GM10266 (cell line): ENCODE results near the gene STK11IP.

Experiments used
- DNase-seq: peaks from one replicate; pipeline ENCODE4 v3.0.0; 2012; ENCODE audit errors: extremely low spot score
- CTCF ChIP-seq: IDR thresholded peaks from 2 replicates; pipeline ENCODE4 v1.5.1; 2012; ENCODE audit warnings: mild to moderate bottlenecking, low read depth; ENCODE audit not compliant: control insufficient read depth, insufficient read depth; ENCODE audit errors: missing control alignments

STK11IP gene

GRCh38 chr2:219565130-219566080 is 32.3 kb upstream of the STK11IP start:
- DNase-seq: no peak

GRCh38 chr2:219566640-219567039 is 31.0 kb upstream of the STK11IP start:
- DNase-seq: no peak
- no peak for TF ChIP-seq CTCF

More at GRCh38 chr2:219565130-219566080, 32.3 kb upstream of the STK11IP start:
- no peak for TF ChIP-seq CTCF

- no peak for TF ChIP-seq CTCF
- DNase-seq: no peak
These were observed 30.5 kb upstream of the STK11IP start for GRCh38 chr2:219567131-219567530.

- TF ChIP-seq CTCF: no peak
- no peak for DNase-seq
These were observed 29.8 kb upstream of the STK11IP start for GRCh38 chr2:219567791-219568361.

GRCh38 chr2:219569041-219569440 is 28.6 kb upstream of the STK11IP start:
- no peak for TF ChIP-seq CTCF
- no peak for DNase-seq

- no peak for TF ChIP-seq CTCF
- DNase-seq: no peak
These were observed 28.0 kb upstream of the STK11IP start for GRCh38 chr2:219569635-219570034.
